RPMI8226 (cell line): Measurements from ENCODE around the gene EVC2.

Experiments
- DNase-seq: peaks from one replicate; pipeline ENCODE4 v3.0.0-alpha.2; 2015

Gene EVC2

GRCh38 chr4:5552451-5552850 is 155.9 kb downstream of the EVC2 start:
- DNase-seq, result no peak

DNA sequence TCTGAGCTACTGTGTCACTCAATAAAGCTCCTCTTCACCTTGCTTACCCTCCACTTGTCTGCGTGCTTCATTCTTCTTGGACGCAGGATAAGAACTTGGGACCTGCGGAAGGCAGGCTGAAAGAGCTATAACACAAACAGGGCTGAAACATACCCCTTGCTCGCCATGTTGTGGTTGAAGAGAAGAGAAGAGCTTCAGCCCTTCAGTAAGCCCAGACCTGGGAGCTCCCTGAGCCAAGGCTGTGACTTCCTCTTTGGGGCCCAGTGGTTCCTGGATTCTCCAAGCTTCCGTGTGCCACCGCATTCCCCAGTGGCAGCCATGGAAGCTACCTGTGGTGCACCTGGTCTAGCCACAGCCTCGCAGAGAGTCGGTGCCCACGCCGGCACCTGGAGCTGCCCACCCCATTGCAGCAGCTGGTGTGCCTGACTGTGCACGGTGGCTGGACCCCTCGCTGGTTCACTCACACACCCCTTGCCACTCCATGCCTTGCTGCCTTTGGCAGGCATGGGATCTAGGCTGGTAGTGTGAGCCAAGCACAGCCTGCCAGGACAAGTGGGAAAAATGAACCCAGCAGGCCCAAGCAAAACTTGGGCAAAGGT is 160.6 kb downstream of the EVC2 start:
- no peak for DNase-seq

DNA sequence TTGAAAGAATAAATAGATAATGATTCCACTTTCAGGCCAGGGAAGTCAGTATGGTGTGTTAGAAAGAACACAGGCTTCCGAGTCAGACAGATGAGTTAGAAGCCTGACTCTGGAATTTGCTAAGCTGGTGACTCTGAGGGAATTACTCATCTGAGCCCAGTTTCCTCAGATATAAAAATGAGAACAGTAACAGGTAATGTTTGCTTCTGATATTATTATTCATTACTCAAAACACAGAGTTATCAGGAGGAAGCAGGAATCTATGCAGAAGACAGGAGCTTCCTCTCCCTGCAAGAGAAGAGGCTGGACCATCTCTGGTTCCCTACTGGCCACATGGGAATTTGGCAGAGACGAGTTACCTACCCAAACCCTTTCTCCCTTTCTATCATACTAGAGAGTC is 163.1 kb downstream of the EVC2 start:
- DNase-seq, result no peak

DNA sequence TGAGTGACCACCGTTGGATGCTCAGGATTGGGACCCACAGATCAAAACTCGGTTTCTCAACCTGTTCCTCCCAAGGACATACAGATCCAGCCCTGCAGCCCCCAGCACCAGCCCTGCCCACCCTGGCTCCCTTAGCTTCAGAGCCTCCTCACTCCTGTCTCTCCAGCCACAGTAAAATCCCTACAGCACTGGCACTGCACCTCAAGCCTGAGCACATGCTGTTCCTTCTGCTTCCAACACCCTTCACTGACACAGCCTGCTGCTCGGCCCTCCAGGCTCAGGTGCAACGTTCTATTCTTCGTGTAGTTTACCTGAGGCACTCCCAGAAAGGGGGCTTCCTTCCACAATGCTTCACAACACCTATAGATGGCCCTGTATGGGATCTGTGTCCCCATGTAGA is 163.6 kb downstream of the EVC2 start:
- DNase-seq, result no peak

DNA sequence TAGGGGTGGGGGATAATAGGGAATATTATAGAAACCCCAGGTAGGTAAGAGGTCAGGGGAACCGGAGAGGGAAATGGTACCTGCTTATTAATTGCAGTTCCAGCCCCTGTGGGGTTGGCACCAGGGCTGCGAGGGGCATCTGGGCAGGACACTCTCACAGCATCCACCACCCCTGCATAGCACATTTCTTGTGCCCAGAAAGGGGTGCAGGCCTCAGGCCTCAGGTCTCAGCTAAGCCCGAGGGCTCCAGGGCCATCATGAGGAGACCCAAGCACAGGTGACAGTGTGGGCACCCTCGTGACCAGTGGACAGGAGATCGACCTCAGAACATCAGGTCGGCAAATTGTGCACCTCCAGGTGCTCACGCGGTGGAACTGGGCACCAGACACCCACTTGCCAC is 164.7 kb downstream of the EVC2 start:
- no peak for DNase-seq

DNA sequence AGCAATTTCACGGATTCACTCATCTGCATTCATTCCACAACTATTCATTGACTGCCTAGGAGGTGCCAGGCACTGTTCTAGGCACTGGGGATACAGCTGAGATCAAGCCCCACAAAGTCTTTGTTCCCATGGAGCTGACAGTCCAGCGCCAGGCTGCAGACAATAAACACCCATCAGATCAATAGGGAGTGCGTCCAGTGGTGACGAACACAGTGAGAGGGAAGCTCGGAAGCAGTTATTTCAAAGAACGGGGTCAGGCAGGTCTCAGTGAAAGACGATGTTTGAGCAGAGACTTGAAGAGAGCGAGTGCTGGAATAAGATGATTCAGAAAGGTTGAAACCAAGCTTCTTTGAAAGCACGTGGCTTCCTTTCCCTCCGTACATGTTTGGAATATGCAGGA is 167.2 kb downstream of the EVC2 start:
- no peak for DNase-seq

DNA sequence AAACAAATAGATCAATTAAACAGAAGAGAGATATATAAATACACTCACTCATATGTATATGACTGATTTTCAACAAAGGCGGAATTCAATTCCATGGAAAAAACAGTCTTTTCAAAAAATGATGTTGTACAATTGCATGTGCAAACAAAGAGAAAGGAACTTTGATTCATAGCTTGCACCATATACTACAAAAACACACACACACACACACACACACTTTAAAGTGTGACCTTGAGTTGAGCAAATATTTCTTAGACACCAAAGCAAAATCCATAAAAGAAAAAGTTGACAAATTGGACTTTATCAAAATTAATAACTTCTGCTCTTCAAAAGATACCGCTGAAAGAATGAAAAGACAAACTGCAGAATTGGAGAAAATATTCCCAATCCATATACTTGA is 168.8 kb downstream of the EVC2 start:
- DNase-seq, result no peak

DNA sequence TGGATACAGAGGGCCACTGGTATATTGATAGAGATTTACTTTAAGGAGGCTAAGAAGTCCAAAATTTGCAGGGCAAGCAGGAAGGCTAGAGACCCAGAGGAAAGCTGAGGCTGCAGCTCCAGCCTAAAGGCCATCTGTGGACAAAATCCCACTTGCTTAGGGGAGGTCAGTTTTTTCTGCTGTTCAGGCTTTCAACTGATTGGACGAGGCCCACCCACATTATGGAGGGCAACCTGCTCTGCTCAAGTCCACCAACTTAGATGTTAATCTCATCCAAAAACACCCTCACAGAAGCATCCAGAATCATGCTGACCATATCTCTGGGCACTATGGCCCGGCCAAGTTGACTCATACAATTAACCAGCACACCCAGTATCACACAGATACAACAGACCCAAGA is 176.3 kb downstream of the EVC2 start:
- no peak for DNase-seq

- no peak for DNase-seq
These were observed 180.3 kb downstream of the EVC2 start for GRCh38 chr4:5528031-5528436.

DNA sequence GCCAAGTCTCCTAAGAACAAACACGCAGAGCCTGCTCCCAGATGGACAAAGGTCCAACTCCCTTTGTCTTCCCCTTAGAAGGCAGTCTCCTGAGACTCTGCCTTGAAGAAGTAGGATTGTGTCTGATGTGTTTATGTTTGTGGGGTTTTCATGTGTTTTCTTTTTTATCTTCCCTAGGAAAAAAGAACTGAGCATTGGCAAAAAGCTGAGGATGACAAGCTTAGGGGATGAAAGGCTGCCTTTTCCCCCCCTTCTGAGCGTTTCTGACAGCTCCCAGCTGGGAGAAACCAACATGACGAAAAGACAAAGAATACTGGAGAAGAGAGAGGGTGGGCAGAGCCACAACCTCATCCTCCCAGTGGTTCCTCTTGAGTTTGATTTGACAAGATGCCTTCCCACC is 181.1 kb downstream of the EVC2 start:
- no peak for DNase-seq

GRCh38 chr4:5526080-5526846 is 182.1 kb downstream of the EVC2 start:
- no peak for DNase-seq

- DNase-seq, result peak; percentile 4
These were observed 183.7 kb downstream of the EVC2 start for GRCh38 chr4:5524446-5525299.

DNA sequence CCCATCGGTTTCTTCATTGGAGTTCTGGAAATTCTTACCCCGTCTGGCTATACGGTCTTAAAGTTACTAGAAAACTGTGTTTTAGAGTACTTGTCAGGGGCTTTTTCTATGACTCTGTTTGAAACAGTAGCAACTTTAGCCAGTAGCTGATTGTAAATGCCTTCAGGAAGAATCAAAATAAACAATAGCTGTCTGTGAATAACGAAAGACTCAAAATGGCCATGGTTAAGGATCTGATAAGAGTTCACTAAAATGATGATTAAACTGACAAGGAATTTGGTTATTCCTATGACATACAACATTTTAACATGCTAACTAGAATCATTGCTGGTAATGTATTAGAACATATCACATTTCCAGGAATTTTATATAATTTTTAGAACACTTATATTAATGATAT is 191.0 kb downstream of the EVC2 start:
- DNase-seq, result no peak

- no peak for DNase-seq
These were observed 192.7 kb downstream of the EVC2 start for GRCh38 chr4:5515646-5516045.
